GM18517 (cell line): ENCODE measurements around the gene TRAF3IP3.
"Not testable (repeated sequence)": the region's sequence is repeated elsewhere in the genome, so short reads cannot be mapped to it uniquely, and the experiment has no call there.

Experiments
- ATAC-seq: cut with Tn5 transposase; IDR thresholded peaks from one replicate; pipeline ENCODE4 v1.9.1; 2021; ENCODE audit warnings: mild to moderate bottlenecking, moderate library complexity; ENCODE audit not compliant: unreplicated experiment

The TRAF3IP3 gene

DNA sequence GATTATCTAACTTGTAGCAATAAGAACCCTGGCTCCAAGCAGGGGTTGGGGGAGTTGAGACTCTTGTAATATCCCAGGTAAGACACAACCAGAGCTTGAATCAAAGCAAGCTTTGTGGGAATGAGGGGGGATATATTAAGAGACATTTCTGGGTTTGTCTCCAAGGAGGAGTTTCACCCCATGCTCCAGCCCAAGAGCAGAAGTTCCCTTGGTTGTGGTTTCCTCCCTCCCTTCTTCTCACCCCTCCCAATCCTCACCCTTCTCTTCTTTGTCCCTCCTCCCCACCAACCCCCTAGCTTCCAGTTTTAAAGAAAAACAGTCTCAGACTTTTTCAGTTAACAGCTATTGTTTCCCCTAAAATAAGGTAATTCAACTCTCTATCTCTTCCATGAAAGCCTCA is 11.9 kb downstream of the TRAF3IP3 start:
- no peak for ATAC-seq

DNA sequence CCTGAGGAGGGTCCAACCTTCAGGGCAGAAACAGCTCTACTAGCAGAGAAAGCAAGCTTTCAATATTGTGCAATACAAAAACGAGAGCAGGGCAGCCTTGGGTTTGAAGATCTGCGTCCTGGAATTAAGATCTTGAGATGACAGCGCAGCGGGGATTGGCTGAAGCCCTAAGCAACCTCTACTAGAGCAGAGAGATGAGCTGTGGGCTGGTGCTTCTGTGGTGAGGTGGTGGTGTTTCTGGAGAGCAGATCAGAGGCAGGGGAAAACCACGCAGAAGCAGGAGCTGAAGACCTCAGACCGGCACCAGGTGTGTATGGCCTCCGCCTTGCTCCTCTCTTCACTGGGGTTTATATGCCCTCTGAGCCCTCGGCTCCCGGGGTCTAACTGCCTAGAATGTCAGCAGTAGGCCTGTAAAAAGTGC is 12.5 kb downstream of the TRAF3IP3 start:
- peak; percentile 80 for ATAC-seq

DNA sequence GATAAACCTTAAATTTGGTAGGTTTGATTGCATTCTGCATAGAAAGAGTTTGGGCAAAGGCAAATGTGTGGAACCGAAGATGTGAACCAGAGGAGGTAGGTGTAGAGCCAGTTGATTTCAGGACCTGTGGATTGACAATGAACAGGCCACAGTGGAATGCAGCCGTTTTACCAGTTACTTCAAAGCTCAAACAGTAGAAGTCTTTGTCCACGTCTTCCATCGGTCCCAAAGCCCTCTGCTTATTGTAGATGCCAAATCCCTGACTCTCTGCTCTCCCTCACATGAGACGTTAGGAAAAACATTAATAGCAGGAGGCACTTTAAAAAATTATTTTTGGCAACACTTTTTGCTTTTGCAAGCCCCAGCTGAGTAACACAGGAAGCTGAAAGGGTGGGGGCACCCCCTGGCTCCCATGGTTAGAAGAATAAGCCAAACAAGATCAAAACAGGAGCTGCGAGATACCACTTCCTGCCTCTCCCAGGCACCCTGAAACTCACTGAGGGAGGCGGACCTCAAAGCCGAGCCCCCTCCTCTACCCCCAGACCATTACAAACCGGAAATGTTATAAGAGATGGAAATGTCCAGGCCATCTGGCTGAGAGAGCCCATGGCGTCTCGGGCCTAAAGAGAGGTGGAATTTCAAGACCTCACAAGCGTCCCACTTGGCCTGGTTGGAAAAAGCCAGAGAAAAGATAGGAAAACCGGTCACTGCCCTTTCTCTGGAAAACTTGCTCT is 13.5 kb downstream of the TRAF3IP3 start:
- peak; percentile 78 for ATAC-seq

DNA sequence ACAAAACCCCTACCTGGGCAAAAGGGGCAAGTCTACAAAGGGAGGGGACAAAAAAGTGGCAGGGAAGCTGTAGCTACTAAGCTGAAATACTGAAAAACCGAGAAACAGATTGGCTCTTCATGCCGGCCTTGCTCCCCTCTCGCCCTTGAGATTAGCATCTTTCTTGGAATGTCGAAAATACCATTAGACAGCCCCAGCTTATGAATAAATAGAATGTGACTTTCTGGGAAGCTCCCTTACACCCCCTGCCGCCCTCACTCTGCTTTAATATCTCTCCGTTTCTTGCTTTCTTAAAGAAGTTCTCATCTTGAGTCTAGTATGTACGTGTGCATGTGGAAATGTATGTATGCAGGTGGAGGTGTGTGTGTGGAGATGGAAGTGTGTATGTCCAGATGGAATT is 14.1 kb downstream of the TRAF3IP3 start:
- ATAC-seq, result no peak

DNA sequence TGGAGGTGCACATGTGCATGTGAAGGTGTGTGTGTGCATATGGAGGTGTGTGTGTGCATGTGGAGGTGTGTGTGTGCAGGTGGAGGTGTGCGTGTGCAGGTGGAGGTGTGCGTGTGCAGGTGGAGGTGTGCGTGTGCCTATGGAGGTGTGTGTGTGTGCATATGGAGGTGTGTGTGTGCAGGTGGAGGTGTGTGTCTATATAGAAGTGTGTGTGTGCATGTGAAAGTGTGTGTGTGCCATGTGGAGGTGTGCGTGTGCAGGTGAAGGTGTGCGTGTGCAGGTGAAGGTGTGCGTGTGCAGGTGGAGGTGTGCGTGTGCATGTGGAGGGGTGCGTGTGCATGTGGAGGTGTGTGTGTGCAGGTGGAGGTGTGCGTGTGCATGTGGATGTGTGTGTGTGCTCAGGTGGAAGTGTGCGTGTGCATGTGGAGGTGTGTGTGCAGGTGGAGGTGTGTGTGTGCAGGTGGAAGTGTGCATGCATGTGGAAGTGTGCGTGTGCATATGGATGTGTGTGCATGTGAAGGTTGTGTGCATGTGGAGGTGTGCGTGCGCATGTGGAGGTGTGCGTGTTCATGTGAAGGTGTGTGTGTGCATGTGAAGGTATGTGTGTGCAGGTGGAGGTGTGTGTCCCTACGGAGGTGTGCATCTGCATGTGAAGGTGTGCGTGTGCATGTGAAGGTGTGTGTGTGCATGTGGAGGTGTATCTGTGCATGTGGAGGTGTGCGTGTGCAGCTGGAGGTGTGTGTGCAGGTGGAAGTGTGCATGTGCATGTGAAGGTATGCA is 15.0 kb downstream of the TRAF3IP3 start:
- no peak for ATAC-seq

DNA sequence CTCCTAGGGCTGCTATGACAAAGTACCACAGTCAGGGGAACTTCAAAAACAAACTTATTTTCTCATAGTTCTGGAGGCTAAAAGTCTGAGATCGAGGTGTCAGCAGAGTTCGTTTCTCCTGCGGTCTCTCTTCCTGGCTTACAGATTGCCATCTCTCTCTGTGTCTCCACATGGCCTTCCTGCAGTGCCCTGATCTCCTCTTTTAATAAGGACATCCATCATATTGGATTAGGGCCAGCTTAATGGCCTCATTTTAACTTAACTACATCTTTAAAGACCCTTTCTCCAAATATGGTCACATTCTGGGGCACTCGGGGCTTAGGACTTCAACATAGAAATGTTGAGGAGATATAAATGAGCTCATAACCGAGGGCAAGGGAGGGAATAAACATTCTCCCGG is 16.3 kb downstream of the TRAF3IP3 start:
- ATAC-seq, result no peak

DNA sequence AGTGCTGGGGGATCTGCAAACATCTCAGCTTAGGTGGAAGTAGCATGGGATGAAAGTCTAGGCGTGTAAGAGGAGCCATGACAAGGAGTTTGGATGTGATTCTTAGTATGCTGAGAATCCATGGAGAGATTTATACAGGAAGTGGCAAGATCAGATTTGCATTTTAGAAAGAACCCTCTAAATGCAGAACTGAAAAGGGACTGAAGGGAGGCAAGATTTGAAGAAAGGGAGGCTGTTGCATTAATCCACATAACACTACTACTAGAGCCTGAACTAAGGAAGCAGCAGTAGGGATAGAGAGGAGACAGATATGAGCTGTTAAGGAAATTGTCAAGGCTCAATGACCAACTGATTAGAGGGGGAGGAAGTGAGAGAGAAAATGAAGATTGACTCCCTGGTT is 18.7 kb downstream of the TRAF3IP3 start:
- peak; percentile 62 for ATAC-seq

DNA sequence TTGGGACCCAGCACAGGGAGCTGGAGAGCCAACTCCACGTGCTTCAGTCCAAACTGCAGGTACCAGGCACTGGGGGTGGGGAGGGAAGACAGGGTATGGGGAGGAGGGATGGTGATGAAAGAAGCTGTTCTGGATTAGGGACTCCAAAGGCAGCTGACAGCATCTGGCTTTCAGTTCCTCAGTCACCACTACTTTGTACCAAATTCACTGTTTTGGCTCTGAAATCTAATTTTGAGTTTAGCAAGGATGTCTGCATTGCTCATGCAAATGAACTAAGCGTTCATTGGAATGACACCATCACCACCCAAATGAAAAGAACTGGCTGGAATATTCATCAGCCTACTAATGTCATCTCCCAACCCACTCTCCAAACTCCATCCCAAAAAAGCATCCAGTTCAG is 19.8 kb downstream of the TRAF3IP3 start:
- ATAC-seq, result no peak

DNA sequence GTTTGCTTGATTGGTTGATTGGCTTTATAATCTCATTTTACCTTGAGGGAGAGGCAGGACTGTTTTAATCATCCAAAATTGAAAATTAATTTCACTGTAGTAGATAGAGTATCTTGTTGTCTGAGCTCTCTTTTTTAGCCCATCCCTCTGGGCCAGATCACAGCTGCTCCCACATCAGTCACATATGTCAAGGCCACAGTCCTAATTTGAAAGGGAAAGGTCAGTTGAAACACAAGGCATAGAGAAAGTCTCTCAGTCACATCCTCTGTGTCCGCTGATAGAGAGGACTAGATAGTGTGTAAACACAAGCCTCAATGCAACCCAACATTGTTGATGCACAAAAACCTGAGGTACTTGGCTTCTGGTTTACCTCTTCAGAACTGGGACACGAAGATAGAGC is 21.7 kb downstream of the TRAF3IP3 start:
- no peak for ATAC-seq

DNA sequence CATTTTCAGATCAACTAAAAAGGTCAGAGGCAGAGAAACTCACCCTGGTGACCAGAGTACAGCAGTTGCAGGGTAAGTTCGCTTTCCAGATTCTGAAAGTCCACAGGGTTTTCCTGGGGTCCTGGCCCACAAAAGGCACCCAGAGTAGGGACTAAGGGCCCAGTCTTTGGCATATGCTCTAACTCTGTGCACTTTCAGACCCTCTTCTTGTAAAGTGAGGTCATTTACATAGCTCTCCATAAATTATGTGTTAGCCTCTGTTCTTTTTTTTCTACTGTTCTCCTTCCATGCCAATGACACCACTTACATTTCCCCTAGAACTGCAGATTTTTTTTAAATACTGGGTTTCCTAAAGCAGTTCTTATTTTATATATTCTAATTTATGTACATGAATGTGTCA is 22.2 kb downstream of the TRAF3IP3 start:
- no peak for ATAC-seq

DNA sequence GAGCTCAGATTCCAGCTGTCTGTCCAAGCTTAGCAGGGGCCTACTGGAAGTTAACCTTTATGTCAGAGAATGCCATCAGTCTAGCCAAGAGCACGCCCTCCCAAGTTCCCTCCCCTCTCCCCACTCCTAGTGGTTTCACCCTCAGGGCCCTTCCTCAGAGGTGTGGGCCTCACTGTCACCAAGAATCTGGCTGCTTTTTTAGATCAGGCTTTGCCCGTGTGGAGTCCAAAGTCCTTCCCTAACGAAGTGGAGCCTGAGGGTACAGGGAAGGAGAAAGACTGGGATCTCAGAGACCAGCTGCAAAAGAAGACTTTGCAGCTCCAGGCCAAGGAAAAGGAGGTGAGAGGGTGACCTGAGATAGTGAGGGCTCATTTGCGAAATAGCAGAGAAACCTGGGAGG is 24.4 kb downstream of the TRAF3IP3 start:
- no peak for ATAC-seq

DNA sequence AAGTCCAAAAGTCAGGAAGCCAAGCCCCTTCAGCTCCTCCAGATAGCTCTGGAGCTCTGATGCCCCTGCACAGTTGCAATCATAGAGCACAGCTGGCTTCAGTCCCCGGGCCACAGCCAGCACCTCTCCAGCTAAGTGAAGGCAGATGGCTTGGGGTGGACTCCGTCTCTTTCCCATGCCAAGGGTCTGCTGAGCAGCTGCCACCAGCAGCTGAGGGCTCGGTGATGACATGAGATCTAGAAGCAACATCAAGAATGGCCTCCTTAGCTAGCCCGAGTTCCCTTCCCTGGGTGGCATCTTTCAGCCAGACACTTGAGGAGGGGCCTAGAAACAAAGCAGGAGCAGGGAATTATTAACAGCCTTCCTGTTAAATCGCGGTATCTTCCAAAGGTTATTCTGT is 27.5 kb downstream of the TRAF3IP3 start:
- ATAC-seq, result no peak

DNA sequence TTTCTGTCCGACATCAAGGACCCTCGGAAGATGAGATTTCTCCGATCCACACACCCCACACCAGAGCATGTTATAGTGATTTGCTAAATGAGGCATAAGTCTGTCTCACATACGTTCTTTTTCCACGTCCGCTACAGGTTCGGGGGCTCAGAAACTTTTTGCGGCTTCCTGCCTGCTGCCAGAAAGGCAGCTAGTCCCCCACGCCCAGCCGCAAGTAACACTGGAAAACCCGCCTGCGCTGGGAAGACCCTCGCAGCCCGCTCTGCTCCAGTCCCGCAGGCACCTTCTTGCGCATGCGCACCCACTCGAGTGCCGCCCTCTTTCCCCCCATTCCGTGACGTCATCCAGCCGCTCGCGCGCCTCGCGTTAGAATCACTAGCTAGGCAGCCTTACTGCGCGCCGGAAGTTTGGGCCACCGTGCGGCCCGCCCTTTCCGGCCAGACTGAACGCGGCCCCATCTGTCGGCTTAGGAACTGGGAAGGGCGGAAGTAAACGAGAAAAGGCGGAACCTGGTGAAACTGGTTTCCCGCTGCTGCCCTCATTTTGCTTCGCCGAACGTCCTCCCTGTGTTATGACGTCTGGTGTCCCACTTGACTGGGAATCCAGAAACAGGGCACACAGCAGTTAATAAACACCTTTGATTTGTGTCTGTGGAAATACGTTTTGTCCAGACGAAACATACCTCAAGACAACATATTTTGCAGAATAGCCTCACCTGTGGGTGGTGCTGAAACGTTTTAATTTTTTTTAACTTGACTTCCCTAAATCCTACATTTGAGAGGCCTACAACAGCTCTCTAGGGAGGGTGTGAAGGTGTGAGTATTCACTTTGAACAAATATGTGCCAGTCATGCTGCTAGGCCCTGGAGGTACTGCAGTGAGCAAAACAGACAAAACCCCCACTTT is 28.7 kb downstream of the TRAF3IP3 start, which contains the start of gene C1orf74:
TSS of gene C1orf74 (minus strand) at position 295 of the 905 bp plus-strand sequence. CDS start 925 bp downstream, outside the sequence.
- peak; percentile 92 for ATAC-seq

DNA sequence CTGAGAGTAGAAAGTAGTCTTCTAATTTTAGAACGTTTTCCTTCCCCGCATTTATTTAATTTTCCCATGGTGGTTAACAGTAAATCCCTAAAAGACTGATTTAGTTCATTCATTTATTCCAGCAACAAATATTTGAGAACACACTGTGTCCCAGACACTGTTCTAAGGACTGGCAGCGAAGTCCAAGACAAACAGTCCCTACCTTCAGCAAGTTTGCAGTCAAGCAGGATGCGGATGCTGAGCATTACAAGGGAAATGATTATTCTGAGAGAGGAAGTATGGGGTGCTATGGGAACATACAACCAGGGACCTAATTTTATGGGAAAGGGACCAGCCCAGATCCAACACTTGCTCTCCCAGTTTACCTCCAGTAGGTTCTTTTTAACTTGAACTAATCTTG is 29.7 kb downstream of the TRAF3IP3 start:
- ATAC-seq, result no peak

DNA sequence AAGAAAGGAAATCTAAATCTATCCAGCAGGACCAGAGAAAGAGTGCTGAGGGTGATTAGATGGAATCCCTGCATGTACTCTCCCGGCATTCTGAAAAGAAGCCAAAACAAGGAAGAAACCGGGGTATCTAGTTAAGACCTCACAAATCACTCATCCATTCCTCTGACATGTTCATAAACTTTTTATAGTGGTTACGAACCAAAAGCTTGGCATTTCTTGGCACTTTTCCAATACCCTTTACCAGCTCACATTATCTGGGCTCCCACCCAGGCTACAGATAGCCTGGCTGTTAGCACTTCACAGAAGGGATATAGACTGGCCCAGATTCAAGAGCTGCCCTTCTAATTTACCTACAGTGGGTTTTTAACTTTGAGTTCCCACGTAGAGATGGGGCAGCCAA is 30.3 kb downstream of the TRAF3IP3 start:
- ATAC-seq, result no peak

DNA sequence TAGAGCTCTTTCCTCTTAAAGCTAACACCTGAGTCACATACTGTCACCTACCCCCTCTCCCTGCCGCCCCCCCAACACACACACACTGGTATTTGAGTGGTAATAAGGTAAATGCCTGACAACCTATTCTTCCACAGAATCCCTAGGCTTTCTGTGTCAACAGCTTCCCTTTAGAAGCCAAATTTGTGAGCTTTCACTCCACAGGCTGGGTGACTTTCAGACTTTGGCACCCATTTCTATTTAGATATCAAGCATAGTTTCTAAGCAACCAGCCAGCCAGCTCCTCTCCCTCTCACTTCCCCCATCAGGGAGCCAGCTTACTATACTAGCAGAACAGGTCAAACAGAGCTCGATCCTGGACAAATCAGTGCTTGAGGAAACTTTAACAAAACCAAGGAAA is 31.7 kb downstream of the TRAF3IP3 start:
- no peak for ATAC-seq

DNA sequence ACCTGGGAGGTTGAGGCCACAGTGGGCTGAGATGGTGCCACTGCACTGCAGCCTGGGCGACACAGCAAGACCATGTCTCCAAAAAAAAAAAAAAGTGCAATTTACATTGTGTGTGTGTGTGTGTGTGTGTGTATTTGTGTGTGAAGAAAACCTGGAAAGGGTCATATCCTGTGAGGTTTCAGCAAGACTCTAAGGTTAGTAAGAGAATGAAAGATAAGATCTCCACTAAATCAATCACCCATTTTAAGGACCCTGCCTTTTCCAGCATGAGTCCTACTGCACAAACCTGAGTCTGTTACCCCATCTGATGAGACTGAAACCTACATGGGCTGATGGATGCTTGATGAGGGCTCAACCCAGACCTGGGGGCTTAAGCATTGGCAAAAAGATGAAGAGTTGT is 33.4 kb downstream of the TRAF3IP3 start:
- ATAC-seq, result no peak

DNA sequence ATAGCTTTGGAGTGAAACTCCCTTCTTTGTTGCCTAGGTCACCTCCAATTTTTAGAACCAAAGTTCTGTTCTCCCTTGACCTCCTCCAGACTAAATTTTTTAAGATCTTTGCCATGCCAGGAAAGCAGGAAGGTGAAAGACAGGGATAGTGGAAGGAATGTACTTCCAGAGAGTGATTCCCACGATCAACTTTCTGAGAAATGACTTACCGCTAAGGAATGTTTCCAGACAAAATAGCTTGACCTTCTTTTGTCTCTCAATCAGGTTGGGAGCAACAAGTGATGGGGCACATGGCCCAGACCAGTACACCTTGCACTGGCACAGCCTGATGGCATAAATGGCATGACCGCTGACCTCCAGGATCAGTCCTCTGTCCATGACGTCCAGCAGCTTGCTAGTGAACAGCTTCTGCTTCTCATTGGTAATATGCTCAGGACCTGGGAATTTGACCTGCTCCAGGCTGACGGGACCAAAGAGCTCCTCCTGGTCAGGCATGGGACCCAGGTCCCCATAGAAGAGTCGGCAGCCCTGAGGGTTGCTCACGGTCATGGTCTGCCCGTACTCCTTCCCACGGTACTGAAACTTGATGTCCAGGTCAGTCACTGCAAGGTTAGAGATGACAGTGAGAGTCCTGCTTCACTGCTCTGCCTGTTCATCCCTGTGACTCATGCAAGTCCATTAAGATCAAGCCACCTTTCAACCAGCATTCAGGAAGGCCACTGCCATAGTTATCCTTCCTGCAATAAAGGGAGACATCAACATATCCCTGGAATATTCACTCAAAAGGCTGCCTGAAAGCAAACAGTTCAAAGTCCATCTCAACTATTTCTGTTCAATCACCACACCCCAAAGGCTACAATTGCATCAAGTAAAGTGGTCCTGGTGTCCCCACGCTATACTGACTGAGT is 34.7 kb downstream of the TRAF3IP3 start:
- ATAC-seq, result no peak

DNA sequence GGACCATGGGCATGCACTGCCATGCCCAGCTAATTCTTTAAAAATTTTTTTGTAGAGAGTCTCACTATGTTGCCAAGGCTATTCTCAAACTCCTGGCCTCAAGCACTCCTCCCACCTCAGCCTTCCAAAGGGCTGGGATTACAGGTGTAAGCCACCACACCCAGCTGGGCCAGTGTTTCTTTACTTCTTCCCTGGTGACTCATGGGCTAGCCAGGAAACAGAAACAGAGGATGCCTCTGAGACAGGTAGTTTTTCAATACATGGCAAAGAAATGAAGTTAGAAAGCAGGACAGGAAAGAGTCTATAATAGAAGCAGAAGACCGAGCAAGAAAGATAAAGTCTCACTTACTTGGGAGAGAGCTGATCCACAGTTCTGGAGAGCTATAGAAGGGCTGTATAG is 36.1 kb downstream of the TRAF3IP3 start:
- ATAC-seq, result no peak

DNA sequence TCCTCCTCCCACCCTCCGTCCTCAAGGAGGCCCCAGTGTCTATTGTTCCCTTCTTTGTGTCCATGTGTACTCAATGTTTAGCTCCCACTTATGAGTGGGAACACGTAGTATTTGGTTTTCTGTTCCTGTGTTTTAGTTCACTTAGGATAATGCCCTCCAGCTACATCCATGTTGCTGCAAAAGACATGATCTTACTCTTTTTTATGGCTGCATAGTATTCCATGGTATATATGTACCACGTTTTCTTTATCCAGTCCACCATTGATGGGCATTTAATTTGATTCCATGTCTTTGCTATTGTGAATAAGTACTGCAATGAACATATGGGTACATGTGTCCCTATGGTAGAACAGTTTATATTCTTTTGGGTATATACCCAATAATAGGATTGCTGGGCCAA is 37.9 kb downstream of the TRAF3IP3 start:
- not testable (repeated sequence) for ATAC-seq
